Erythroblast (primary cell): ENCODE data around the gene TPX2.

Experiments used
- GATA1 ChIP-seq: IDR thresholded peaks from 2 replicates; pipeline ENCODE4 v1.6.1; 2011; ENCODE audit warnings: low read depth, mild to moderate bottlenecking, control low read depth, low read length, moderate library complexity
- POLR2A ChIP-seq: IDR thresholded peaks from 2 replicates; pipeline ENCODE4 v1.6.1; 2011; ENCODE audit warnings: mild to moderate bottlenecking, low read length

GRCh38 chr20:31797364-31797763 lies 58.3 kb downstream of the TPX2 start:
- no peak for TF ChIP-seq POLR2A
- TF ChIP-seq GATA1 = no peak
